DND-41 (cell line): ENCODE results near the gene ATP2A3.

Experiments
- CTCF ChIP-seq: IDR thresholded peaks from 2 replicates; pipeline ENCODE4 v1.5.1; 2012; ENCODE audit warnings: borderline replicate concordance, low read length, moderate library complexity, mild to moderate bottlenecking; ENCODE audit not compliant: poor library complexity, severe bottlenecking; ENCODE audit errors: extremely low read depth
- EZH2 ChIP-seq: IDR thresholded peaks from 3 replicates; pipeline ENCODE4 v1.6.1; 2012; ENCODE audit warnings: borderline replicate concordance, low read depth, mild to moderate bottlenecking, moderate library complexity, low read length, inconsistent platforms; ENCODE audit not compliant: severe bottlenecking

GRCh38 chr17:3885271-3885670 lies 79.0 kb downstream of the ATP2A3 start:
- TF ChIP-seq CTCF: no peak
- TF ChIP-seq EZH2: no peak
